A549 (cell line): ENCODE results near the gene BAIAP3. TPM values are rescaled to one million over a fixed set of nuclear protein-coding genes. Genes with fewer than 3 reads are reported as not detected.

Experiments used
- ATAC-seq, 2 experiments: fragments of 200-7000 bp in 1 of 2; fragments of >200 bp in 1 of 2; cut with Nextera tagmentation in 1 of 2; cut with Tn5 transposase in 1 of 2; 3 replicates each; pipeline versions ENCODE4 v1.8.0 to v1.9.1; 2018 to 2020; ENCODE audit warnings: mild to moderate bottlenecking in 1 of 2, moderate library complexity in 1 of 2
- CTCF ChIA-PET: fragments of 300-600 bp; sonication (Branson Sonifier 250); formaldehyde crosslinking; extraction: SDS; loops from one replicate; lab custom pipeline; 2021; ENCODE audit warnings: antibody characterized with exemption, inconsistent platforms; lab: Yijun Ruan, JAX
- POLR2A ChIA-PET: fragments of 350-600 bp; formaldehyde crosslinking; extraction: SDS; loops from one replicate; lab custom pipeline; 2021; ENCODE audit warnings: antibody characterized with exemption, inconsistent platforms; lab: Yijun Ruan, JAX
- DNase-seq, 2 experiments: peaks; one replicate each; pipeline versions ENCODE4 v3.0.0 to v3.0.0-alpha.2; 2011 to 2016; ENCODE audit warnings: low read depth in 1 of 2, low spot score in 1 of 2
- FAIRE-seq: peaks from 2 replicates; lab custom pipeline; 2011; peaks lifted over from hg19 to GRCh38; lab: Jason Lieb, UNC
- H3K27ac ChIP-seq, 2 experiments: fragments of >200 bp; sonication (Bioruptor Twin); formaldehyde crosslinking; 3 replicates each; pipeline ENCODE4 v1.5.1; 2016 to 2017
- H3K4me1 ChIP-seq: fragments of >200 bp; sonication (Bioruptor Twin); formaldehyde crosslinking; 3 replicates; pipeline ENCODE4 v1.6.1; 2016
- H3K4me2 ChIP-seq: fragments of >200 bp; sonication (Bioruptor Twin); formaldehyde crosslinking; 3 replicates; pipeline ENCODE4 v1.6.1; 2016
- H3K4me3 ChIP-seq: fragments of >200 bp; sonication (Bioruptor Twin); formaldehyde crosslinking; 3 replicates; pipeline ENCODE4 v1.5.1; 2016
- H3K9me3 ChIP-seq: fragments of >200 bp; sonication (Bioruptor Twin); formaldehyde crosslinking; 3 replicates; pipeline ENCODE4 v1.6.1; 2016
- BHLHE40 ChIP-seq: IDR thresholded peaks from 2 replicates; pipeline ENCODE4 v1.6.1; 2012; ENCODE audit warnings: low read depth, low read length, inconsistent platforms
- CEBPB ChIP-seq, 2 experiments: fragments of >200 bp in 1 of 2; sonication (Bioruptor Twin) in 1 of 2; formaldehyde crosslinking in 1 of 2; IDR thresholded peaks; 2 replicates each; pipeline ENCODE4 v1.6.1; 2012 to 2016
- EHF ChIP-seq: fragments of 250-450 bp; sonication (Bioruptor Pico); IDR thresholded peaks from 2 replicates; pipeline ENCODE4 v1.5.0; 2020; ENCODE audit warnings: mild to moderate bottlenecking
- EP300 ChIP-seq, 2 experiments: fragments of >200 bp; sonication (Bioruptor Twin); formaldehyde crosslinking; IDR thresholded peaks; 2 replicates in 1 of 2; 3 replicates in 1 of 2; pipeline ENCODE4 v1.6.1; 2016 to 2017
- FOSB ChIP-seq: fragments of 250-450 bp; sonication (Bioruptor Pico); IDR thresholded peaks from 2 replicates; pipeline ENCODE4 v1.5.0; 2020; ENCODE audit warnings: mild to moderate bottlenecking, moderate library complexity
- HOXB13 ChIP-seq: fragments of 250-450 bp; sonication (Bioruptor Pico); IDR thresholded peaks from 2 replicates; pipeline ENCODE4 v1.5.0; 2020; ENCODE audit warnings: low read depth, mild to moderate bottlenecking, moderate library complexity
- HOXB5 ChIP-seq: fragments of 250-450 bp; sonication (Bioruptor Pico); IDR thresholded peaks from 2 replicates; pipeline ENCODE4 v1.5.0; 2020; ENCODE audit warnings: mild to moderate bottlenecking, moderate library complexity
- JUN ChIP-seq, 2 experiments: fragments of >200 bp; sonication (Bioruptor Twin); formaldehyde crosslinking; IDR thresholded peaks; 2 replicates in 1 of 2; 3 replicates in 1 of 2; pipeline ENCODE4 v1.6.1; 2016 to 2017
- JUNB ChIP-seq: fragments of >200 bp; sonication (Bioruptor Twin); formaldehyde crosslinking; IDR thresholded peaks from 2 replicates; pipeline ENCODE4 v1.6.1; 2016
- MYC ChIP-seq: IDR thresholded peaks from 2 replicates; pipeline ENCODE4 v1.6.1; 2012; ENCODE audit warnings: mild to moderate bottlenecking, inconsistent platforms, low read length, improper control_type of control experiment, borderline replicate concordance
- NPAS2 ChIP-seq: fragments of 250-450 bp; sonication (Bioruptor Pico); IDR thresholded peaks from 2 replicates; pipeline ENCODE4 v1.8.0; 2022; ENCODE audit warnings: mild to moderate bottlenecking, moderate library complexity, borderline replicate concordance
- NR3C1 ChIP-seq: fragments of >200 bp; sonication (Bioruptor Twin); formaldehyde crosslinking; IDR thresholded peaks from 3 replicates; pipeline ENCODE4 v1.6.1; 2017
- PHF8 ChIP-seq: fragments of 200-600 bp; sonication (generic); IDR thresholded peaks from 2 replicates; pipeline ENCODE4 v1.6.1; 2016; ENCODE audit warnings: low read depth, mild to moderate bottlenecking, antibody characterized with exemption, moderate library complexity, borderline replicate concordance
- POLR2A ChIP-seq: IDR thresholded peaks from 2 replicates; pipeline ENCODE4 v1.6.1; 2012; ENCODE audit warnings: mild to moderate bottlenecking, low read length
- POLR2AphosphoS2 ChIP-seq: conservative IDR thresholded peaks from 2 replicates; pipeline ENCODE4 v1.6.1; 2012; ENCODE audit warnings: low read length, improper control_type of control experiment, inconsistent platforms
- RAD21 ChIP-seq, 2 experiments: fragments of >200 bp in 1 of 2; sonication (Bioruptor Twin) in 1 of 2; formaldehyde crosslinking in 1 of 2; IDR thresholded peaks in 1 of 2; conservative IDR thresholded peaks in 1 of 2; 2 replicates in 1 of 2; 3 replicates in 1 of 2; pipeline ENCODE4 v1.6.1; 2012 to 2018; ENCODE audit warnings: inconsistent platforms in 1 of 2
- RARB ChIP-seq: fragments of 250-450 bp; sonication (Bioruptor Pico); IDR thresholded peaks from 2 replicates; pipeline ENCODE4 v1.8.0; 2021; ENCODE audit warnings: mild to moderate bottlenecking, moderate library complexity
- RNF2 ChIP-seq: fragments of 200-600 bp; sonication (generic); IDR thresholded peaks from 2 replicates; pipeline ENCODE4 v1.6.1; 2016; ENCODE audit warnings: low read depth, mild to moderate bottlenecking, antibody characterized with exemption, moderate library complexity, borderline replicate concordance
- SREBF2 ChIP-seq: fragments of 450-650 bp; IDR thresholded peaks from 2 replicates; pipeline ENCODE4 v1.6.1; 2014; ENCODE audit warnings: mild to moderate bottlenecking, moderate library complexity
- ZC3H11A ChIP-seq: fragments of 450-650 bp; IDR thresholded peaks from 2 replicates; pipeline ENCODE4 v1.6.1; 2014; ENCODE audit warnings: antibody characterized with exemption, mild to moderate bottlenecking
- ZFP36 ChIP-seq: fragments of 450-650 bp; IDR thresholded peaks from 2 replicates; pipeline ENCODE4 v1.6.1; 2014; ENCODE audit warnings: borderline replicate concordance; ENCODE audit not compliant: partially characterized antibody
- ZNF302 ChIP-seq: fragments of 250-450 bp; sonication (Bioruptor Pico); IDR thresholded peaks from 2 replicates; pipeline ENCODE4 v1.9.0; 2021; ENCODE audit warnings: inconsistent platforms, mild to moderate bottlenecking, moderate library complexity
- WGBS: methylation state at CpG from one replicate; pipeline ENCODE4 v1.1.6; 2017; ENCODE audit errors: missing lambda C conversion rate; 5-methylcytosine and 5-hydroxymethylcytosine counted together
- polyA plus RNA-seq, 4 experiments: library from polyadenylated mRNA; depleted of rRNA in 3 of 4; stranded (reverse); fragments of >200 nt; fragmentation: RNase III in 1 of 4; extraction: RNeasy Plus Mini Kit Qiagen cat#74134 plus additional on column Dnase treatment in 1 of 4; gene quantifications; 2 replicates in 3 of 4; 3 replicates in 1 of 4; pipeline ENCODE4 v1.2.3, GENCODE V29; 2011 to 2017
- TF ChIP-seq, protein P1 (sequence below): fragments of >200 bp; sonication (Bioruptor Twin); formaldehyde crosslinking; IDR thresholded peaks from 3 replicates; pipeline ENCODE4 v1.5.1; 2016
- TF ChIP-seq, protein P2 (sequence below): fragments of 250-450 bp; sonication (Bioruptor Pico); IDR thresholded peaks from 2 replicates; pipeline ENCODE4 v1.5.0; 2021; ENCODE audit warnings: mild to moderate bottlenecking, moderate library complexity, borderline replicate concordance
- TF ChIP-seq, protein P3 (sequence below): fragments of 150-350 bp; IDR thresholded peaks from 2 replicates; pipeline ENCODE4 v1.6.1; 2014; ENCODE audit warnings: low read depth, mild to moderate bottlenecking, low read length
- TF ChIP-seq, protein P4 (sequence below): fragments of >200 bp; sonication (Bioruptor Twin); formaldehyde crosslinking; IDR thresholded peaks from 2 replicates; pipeline ENCODE4 v1.6.1; 2016
- TF ChIP-seq, protein P5 (sequence below): fragments of >200 bp; sonication (Bioruptor Twin); formaldehyde crosslinking; IDR thresholded peaks from 3 replicates; pipeline ENCODE4 v1.6.1; 2016
- TF ChIP-seq, protein P6 (sequence below): fragments of 200-600 bp; sonication (generic); IDR thresholded peaks from 2 replicates; pipeline ENCODE4 v1.6.1; 2016; ENCODE audit warnings: antibody characterized with exemption, mild to moderate bottlenecking, moderate library complexity

BAIAP3 gene
- polyA plus RNA-seq, 2 of the 4 experiments (the other 2 are of a cell fraction): 0.31 to 0.32 TPM

DNA sequence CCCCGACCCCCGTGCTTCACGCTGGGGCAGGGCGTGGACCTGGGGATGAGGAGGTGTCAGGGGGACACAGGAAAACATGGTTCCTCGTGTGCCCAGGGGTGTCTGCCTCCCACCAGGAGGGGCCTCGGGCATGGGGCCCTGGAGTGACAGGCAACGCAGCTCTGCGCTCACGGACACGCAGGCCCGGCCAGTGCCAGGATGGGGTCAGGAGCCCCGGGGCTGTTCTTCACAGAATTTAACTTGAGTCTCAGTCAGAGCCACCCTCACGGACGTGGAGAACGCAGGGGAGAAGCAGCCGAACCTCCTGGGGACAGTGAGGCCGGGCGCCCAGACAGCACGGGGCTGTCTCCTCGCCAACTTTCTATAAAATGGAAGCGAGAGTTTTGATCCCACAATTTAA, 64.3 kb downstream of the BAIAP3 start:
- DNase-seq: no peak
- no peaks in the 10 kb centered on the region for H3K4me1 ChIP-seq
- TF ChIP-seq RARB (no peak), CEBPB (IDR thresholded peaks at IDR 0.05) (no peak), POLR2AphosphoS2 (no peak), ZNF302 (no peak), MYC (no peak), EP300 (IDR thresholded peaks at IDR 0.05) (no peak), RNF2 (no peak), NR3C1 (no peak), PHF8 (no peak), HOXB5 (CRISPR knock-in tag) (no peak), JUN (IDR thresholded peaks at IDR 0.05) (no peak)
- TF ChIP-seq, protein P1, sequence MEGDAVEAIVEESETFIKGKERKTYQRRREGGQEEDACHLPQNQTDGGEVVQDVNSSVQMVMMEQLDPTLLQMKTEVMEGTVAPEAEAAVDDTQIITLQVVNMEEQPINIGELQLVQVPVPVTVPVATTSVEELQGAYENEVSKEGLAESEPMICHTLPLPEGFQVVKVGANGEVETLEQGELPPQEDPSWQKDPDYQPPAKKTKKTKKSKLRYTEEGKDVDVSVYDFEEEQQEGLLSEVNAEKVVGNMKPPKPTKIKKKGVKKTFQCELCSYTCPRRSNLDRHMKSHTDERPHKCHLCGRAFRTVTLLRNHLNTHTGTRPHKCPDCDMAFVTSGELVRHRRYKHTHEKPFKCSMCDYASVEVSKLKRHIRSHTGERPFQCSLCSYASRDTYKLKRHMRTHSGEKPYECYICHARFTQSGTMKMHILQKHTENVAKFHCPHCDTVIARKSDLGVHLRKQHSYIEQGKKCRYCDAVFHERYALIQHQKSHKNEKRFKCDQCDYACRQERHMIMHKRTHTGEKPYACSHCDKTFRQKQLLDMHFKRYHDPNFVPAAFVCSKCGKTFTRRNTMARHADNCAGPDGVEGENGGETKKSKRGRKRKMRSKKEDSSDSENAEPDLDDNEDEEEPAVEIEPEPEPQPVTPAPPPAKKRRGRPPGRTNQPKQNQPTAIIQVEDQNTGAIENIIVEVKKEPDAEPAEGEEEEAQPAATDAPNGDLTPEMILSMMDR: no peak
- TF ChIP-seq, all 56 proteins: peak for 0
- no peak overlapping the region for H3K4me3 ChIP-seq
- no peaks in the 10 kb centered on the region for H3K9me3 ChIP-seq
- FAIRE-seq (no peak), ATAC-seq (no peak)
- H3K4me2 ChIP-seq: no peak overlapping the region
- CTCF ChIA-PET: interaction anchor here (0.9 to 1.5 kb wide), 3 partner anchors 10 to 34 kb away, joined by 3 to 5 read pairs (median 4); no protein-coding TSS in a partner anchor
- no peak overlapping the region for H3K27ac ChIP-seq
- POLR2A ChIA-PET: no interaction called here
- WGBS: 92% methylated on average over 17 of the region's 21 CpGs

DNA sequence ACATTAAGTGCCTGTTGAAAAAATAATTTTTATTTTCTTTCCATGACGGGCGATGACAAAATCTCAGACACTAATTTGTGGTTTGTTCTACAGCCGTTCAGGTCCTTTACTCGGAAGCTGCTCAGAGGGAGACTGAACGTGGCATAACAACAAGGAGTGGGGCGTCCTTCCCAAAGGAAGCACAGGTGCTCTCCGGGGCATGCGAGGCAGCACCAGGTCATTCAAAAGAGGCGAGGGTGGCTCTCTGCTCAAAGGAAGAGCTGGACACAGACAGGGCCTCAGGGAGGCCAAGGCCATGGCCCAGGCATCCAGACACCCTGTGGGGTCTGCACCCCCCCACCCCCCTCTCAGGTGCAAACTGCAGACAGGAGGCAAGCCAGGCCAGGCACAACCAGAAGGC, 64.9 kb downstream of the BAIAP3 start:
- POLR2A ChIA-PET: no interaction called here
- DNase-seq: no peak
- TF ChIP-seq HOXB5 (CRISPR knock-in tag) (no peak), ZC3H11A (no peak), POLR2A (no peak), ZFP36 (no peak), SREBF2 (no peak), RAD21 (conservative IDR thresholded peaks at IDR 0.05 in 1 of 2, IDR thresholded peaks at IDR 0.05 in 1 of 2) (no peak), MYC (no peak), HOXB13 (CRISPR knock-in tag) (no peak), FOSB (CRISPR knock-in tag) (no peak), BHLHE40 (no peak), NPAS2 (CRISPR knock-in tag) (no peak), NR3C1 (no peak), EHF (CRISPR knock-in tag) (no peak), JUNB (no peak)
- TF ChIP-seq, protein P2, sequence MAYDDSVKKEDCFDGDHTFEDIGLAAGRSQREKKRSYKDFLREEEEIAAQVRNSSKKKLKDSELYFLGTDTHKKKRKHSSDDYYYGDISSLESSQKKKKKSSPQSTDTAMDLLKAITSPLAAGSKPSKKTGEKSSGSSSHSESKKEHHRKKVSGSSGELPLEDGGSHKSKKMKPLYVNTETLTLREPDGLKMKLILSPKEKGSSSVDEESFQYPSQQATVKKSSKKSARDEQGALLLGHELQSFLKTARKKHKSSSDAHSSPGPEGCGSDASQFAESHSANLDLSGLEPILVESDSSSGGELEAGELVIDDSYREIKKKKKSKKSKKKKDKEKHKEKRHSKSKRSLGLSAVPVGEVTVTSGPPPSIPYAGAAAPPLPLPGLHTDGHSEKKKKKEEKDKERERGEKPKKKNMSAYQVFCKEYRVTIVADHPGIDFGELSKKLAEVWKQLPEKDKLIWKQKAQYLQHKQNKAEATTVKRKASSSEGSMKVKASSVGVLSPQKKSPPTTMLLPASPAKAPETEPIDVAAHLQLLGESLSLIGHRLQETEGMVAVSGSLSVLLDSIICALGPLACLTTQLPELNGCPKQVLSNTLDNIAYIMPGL (CRISPR knock-in tag): no peak
- TF ChIP-seq, protein P3, sequence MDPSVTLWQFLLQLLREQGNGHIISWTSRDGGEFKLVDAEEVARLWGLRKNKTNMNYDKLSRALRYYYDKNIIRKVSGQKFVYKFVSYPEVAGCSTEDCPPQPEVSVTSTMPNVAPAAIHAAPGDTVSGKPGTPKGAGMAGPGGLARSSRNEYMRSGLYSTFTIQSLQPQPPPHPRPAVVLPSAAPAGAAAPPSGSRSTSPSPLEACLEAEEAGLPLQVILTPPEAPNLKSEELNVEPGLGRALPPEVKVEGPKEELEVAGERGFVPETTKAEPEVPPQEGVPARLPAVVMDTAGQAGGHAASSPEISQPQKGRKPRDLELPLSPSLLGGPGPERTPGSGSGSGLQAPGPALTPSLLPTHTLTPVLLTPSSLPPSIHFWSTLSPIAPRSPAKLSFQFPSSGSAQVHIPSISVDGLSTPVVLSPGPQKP: no peak
- TF ChIP-seq, protein P4, sequence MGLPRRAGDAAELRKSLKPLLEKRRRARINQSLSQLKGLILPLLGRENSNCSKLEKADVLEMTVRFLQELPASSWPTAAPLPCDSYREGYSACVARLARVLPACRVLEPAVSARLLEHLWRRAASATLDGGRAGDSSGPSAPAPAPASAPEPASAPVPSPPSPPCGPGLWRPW: no peak
- TF ChIP-seq, protein P5, sequence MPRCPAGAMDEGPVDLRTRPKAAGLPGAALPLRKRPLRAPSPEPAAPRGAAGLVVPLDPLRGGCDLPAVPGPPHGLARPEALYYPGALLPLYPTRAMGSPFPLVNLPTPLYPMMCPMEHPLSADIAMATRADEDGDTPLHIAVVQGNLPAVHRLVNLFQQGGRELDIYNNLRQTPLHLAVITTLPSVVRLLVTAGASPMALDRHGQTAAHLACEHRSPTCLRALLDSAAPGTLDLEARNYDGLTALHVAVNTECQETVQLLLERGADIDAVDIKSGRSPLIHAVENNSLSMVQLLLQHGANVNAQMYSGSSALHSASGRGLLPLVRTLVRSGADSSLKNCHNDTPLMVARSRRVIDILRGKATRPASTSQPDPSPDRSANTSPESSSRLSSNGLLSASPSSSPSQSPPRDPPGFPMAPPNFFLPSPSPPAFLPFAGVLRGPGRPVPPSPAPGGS: no peak
- TF ChIP-seq, protein P6, sequence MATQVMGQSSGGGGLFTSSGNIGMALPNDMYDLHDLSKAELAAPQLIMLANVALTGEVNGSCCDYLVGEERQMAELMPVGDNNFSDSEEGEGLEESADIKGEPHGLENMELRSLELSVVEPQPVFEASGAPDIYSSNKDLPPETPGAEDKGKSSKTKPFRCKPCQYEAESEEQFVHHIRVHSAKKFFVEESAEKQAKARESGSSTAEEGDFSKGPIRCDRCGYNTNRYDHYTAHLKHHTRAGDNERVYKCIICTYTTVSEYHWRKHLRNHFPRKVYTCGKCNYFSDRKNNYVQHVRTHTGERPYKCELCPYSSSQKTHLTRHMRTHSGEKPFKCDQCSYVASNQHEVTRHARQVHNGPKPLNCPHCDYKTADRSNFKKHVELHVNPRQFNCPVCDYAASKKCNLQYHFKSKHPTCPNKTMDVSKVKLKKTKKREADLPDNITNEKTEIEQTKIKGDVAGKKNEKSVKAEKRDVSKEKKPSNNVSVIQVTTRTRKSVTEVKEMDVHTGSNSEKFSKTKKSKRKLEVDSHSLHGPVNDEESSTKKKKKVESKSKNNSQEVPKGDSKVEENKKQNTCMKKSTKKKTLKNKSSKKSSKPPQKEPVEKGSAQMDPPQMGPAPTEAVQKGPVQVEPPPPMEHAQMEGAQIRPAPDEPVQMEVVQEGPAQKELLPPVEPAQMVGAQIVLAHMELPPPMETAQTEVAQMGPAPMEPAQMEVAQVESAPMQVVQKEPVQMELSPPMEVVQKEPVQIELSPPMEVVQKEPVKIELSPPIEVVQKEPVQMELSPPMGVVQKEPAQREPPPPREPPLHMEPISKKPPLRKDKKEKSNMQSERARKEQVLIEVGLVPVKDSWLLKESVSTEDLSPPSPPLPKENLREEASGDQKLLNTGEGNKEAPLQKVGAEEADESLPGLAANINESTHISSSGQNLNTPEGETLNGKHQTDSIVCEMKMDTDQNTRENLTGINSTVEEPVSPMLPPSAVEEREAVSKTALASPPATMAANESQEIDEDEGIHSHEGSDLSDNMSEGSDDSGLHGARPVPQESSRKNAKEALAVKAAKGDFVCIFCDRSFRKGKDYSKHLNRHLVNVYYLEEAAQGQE: no peak
- TF ChIP-seq, all 56 proteins: peak for 0
- no peak overlapping the region for H3K4me2 ChIP-seq
- no peak overlapping the region for H3K27ac ChIP-seq
- no peak for FAIRE-seq
- CTCF ChIA-PET: interaction anchor here (0.5 to 1.5 kb wide), 4 partner anchors 10 to 341 kb away, joined by 3 to 5 read pairs (median 4); no protein-coding TSS in a partner anchor
- ATAC-seq: no peak
- no peak overlapping the region for H3K4me3 ChIP-seq
- WGBS: 88% methylated on average over 9 of the region's 9 CpGs
- H3K4me1 ChIP-seq: no peaks in the 10 kb centered on the region
- H3K9me3 ChIP-seq: no peaks in the 10 kb centered on the region
